IPS DF 4.7 (cell line): ENCODE measurements around the gene HOXC9.

Source experiments
- DNase-seq: peaks from one replicate; pipeline ENCODE4 v3.0.0-alpha.2; 2013; ENCODE audit warnings: low spot score; ENCODE audit errors: extremely low read depth

The HOXC9 gene

DNA sequence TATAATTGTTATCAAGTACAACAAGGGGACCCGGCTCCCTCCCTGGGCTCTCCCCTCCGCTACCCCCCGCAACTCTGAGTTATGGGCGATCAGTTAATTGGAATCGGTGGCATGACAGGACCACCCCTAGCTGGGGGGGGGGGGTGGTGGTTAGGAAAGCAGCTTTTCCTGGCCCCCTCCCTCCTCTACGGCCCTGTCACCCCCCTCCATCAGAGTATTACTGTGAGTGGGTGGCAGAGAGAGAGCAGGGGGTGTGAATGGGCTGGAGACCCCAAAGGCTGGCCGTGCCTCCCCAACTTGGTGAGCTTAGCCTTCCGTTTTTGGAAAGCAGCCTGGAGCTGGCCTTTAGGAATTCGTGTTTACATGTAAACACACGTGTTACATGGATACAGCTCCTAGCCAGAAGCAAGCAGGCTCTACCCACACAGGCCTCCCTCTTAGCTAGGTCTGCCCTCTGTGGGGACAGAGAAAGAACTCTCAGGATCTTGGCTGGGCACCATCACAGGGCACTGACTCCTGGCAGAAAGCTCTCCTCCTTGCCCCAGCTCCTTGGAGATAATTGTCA lies 52.6 kb downstream of the HOXC9 start:
- DNase-seq: no peak
